NCI-H2029 (cell line): ENCODE data around the gene DRAP1.

Experiments
- DNase-seq: peaks from one replicate; lab custom pipeline; 2025; lab: John Stamatoyannopoulos, UW

The DRAP1 gene

GRCh38 chr11:65919141-65919572, at the start of gene DRAP1:
TSS of gene DRAP1 (plus strand) at chr11:65919426. CDS start at chr11:65919502, 76 bp downstream.
- DNase-seq = peak; percentile 97

GRCh38 chr11:65869643-65870306, 49.5 kb upstream of the DRAP1 start:
- no peak for DNase-seq

- DNase-seq = no peak
Measured at GRCh38 chr11:65870307-65870658, 48.9 kb upstream of the DRAP1 start.

- DNase-seq = no peak
Measured at GRCh38 chr11:65870706-65871681, 48.2 kb upstream of the DRAP1 start.

- DNase-seq = no peak
Measured at GRCh38 chr11:65871811-65872548, 47.2 kb upstream of the DRAP1 start.

GRCh38 chr11:65872586-65873317, 46.5 kb upstream of the DRAP1 start, which contains the start of gene EFEMP2:
TSS of gene EFEMP2 (minus strand) at chr11:65872800. CDS start at chr11:65872354, 446 bp downstream.
- no peak for DNase-seq

GRCh38 chr11:65873318-65874156, 45.7 kb upstream of the DRAP1 start:
- peak; percentile 92 for DNase-seq

- no peak for DNase-seq
Measured at GRCh38 chr11:65879617-65880016, 39.6 kb upstream of the DRAP1 start, which contains the start of gene CTSW. TSS of gene CTSW (plus strand) at chr11:65879837. CDS start at chr11:65879855, 18 bp downstream.

GRCh38 chr11:65880027-65880426, 39.2 kb upstream of the DRAP1 start:
- no peak for DNase-seq

- DNase-seq = no peak
Measured at GRCh38 chr11:65880844-65881421, 38.3 kb upstream of the DRAP1 start.

GRCh38 chr11:65882120-65883057, 36.8 kb upstream of the DRAP1 start:
- no peak for DNase-seq

GRCh38 chr11:65883058-65883761, 36.0 kb upstream of the DRAP1 start:
- DNase-seq = no peak

- DNase-seq = no peak
Measured at GRCh38 chr11:65883786-65884715, 35.2 kb upstream of the DRAP1 start.

- peak; percentile 37 for DNase-seq
Measured at GRCh38 chr11:65884716-65885092, 34.5 kb upstream of the DRAP1 start.

GRCh38 chr11:65885231-65885630, 34.0 kb upstream of the DRAP1 start:
- no peak for DNase-seq

- no peak for DNase-seq
Measured at GRCh38 chr11:65885808-65886536, 33.3 kb upstream of the DRAP1 start.
